C4-2B (cell line): Measurements from ENCODE around the gene SLC19A2.

Experiments
- H3K27ac ChIP-seq: fragments of 450-650 bp; 2 replicates; pipeline ENCODE4 v1.5.1; 2017
- CTCF ChIP-seq: fragments of 450-650 bp; conservative IDR thresholded peaks from 2 replicates; pipeline ENCODE4 v1.5.1; 2017; ENCODE audit warnings: mild to moderate bottlenecking
- ZFX ChIP-seq: fragments of 450-650 bp; IDR thresholded peaks from 2 replicates; pipeline ENCODE4 v1.6.1; 2017

Gene SLC19A2

GRCh38 chr1:169514566-169515270 is 29.0 kb upstream of the SLC19A2 start:
- H3K27ac ChIP-seq: no peak overlapping the region

GRCh38 chr1:169513208-169513607 is 27.5 kb upstream of the SLC19A2 start:
- no peak overlapping the region for H3K27ac ChIP-seq
- no peak for TF ChIP-seq CTCF
- no peak for TF ChIP-seq ZFX

More at GRCh38 chr1:169514566-169515270, 29.0 kb upstream of the SLC19A2 start:
- no peak for TF ChIP-seq CTCF
- TF ChIP-seq ZFX: no peak

GRCh38 chr1:169511316-169512005 is 25.7 kb upstream of the SLC19A2 start:
- H3K27ac ChIP-seq: no peak overlapping the region
- TF ChIP-seq ZFX (no peak), CTCF (no peak)

- TF ChIP-seq ZFX (no peak), CTCF (no peak)
- H3K27ac ChIP-seq: no peak overlapping the region
Observed at GRCh38 chr1:169510060-169510459, 24.3 kb upstream of the SLC19A2 start.

- H3K27ac ChIP-seq: no peak overlapping the region
- TF ChIP-seq CTCF: peak; percentile 50
- no peak for TF ChIP-seq ZFX
Observed at GRCh38 chr1:169509354-169509753, 23.6 kb upstream of the SLC19A2 start.

GRCh38 chr1:169508432-169509338 is 22.9 kb upstream of the SLC19A2 start:
- TF ChIP-seq CTCF (no peak), ZFX (no peak)
- peak overlapping the region; percentile 60; the same call in 1 of the 2 replicates for H3K27ac ChIP-seq
